K562 (cell line): ENCODE measurements around the gene SLC22A23. TPM values are rescaled to one million over a fixed set of nuclear protein-coding genes. Genes with fewer than 3 reads are reported as not detected.

Experiments
- CHD1 ChIP-seq: fragments of 200-600 bp; sonication (generic); IDR thresholded peaks from one replicate; pipeline ENCODE4 v1.6.1; 2012; ENCODE audit warnings: mild to moderate bottlenecking, moderate library complexity, low read length, inconsistent platforms
- ELF1 ChIP-seq: fragments of 200-800 bp; sonication (Bioruptor generic); IDR thresholded peaks from 2 replicates; pipeline ENCODE4 v1.6.1; 2016; ENCODE audit warnings: missing genetic modification characterization, missing compliant biosample characterization
- GABPB1 ChIP-seq: sonication (generic); formaldehyde crosslinking; IDR thresholded peaks from 2 replicates; pipeline ENCODE4 v1.8.0; 2022; ENCODE audit warnings: mild to moderate bottlenecking, missing genetic modification reagents
- HDGF ChIP-seq: fragments of 450-650 bp; IDR thresholded peaks from 2 replicates; pipeline ENCODE4 v1.6.1; 2016
- KDM5B ChIP-seq: fragments of 200-600 bp; sonication (generic); IDR thresholded peaks from 2 replicates; pipeline ENCODE4 v1.6.1; 2012; ENCODE audit warnings: low read depth, mild to moderate bottlenecking, moderate library complexity, low read length, control low read depth, inconsistent platforms; ENCODE audit not compliant: insufficient replicate concordance
- RBM14 ChIP-seq: fragments of 200-400 bp; formaldehyde crosslinking; IDR thresholded peaks from 2 replicates; pipeline ENCODE4 v1.6.1; 2018; ENCODE audit warnings: low read depth, mild to moderate bottlenecking, low read length, moderate library complexity, borderline replicate concordance; ENCODE audit not compliant: insufficient read depth
- RBM25 ChIP-seq: fragments of 200-400 bp; formaldehyde crosslinking; IDR thresholded peaks from 2 replicates; pipeline ENCODE4 v1.6.1; 2018; ENCODE audit warnings: low read length, low read depth, moderate library complexity; ENCODE audit not compliant: severe bottlenecking
- RUNX1 ChIP-seq: sonication (generic); IDR thresholded peaks from 2 replicates; pipeline ENCODE4 v1.6.1; 2016; ENCODE audit warnings: antibody characterized with exemption, low read depth
- SMARCE1 ChIP-seq: fragments of 450-650 bp; IDR thresholded peaks from 2 replicates; pipeline ENCODE4 v1.7.1; 2016; ENCODE audit warnings: mild to moderate bottlenecking
- TBP ChIP-seq: optimal IDR thresholded peaks from 2 replicates; pipeline ENCODE3; 2011; ENCODE audit warnings: low read depth, low read length, improper control_type of control experiment
- ZNF696 ChIP-seq: fragments of 250-450 bp; sonication (Bioruptor Pico); conservative IDR thresholded peaks from 2 replicates; pipeline ENCODE4 v1.4.0; 2020; ENCODE audit warnings: mild to moderate bottlenecking, moderate library complexity
- polyA plus RNA-seq, 8 experiments: library from polyadenylated mRNA; depleted of rRNA in 4 of 8; stranded (reverse) in 5 of 8; unstranded in 3 of 8; fragments of >200 nt; fragmentation: Nextera tagmentation in 2 of 8; fragmentation: Illumina TruSeq in 1 of 8; extraction: Ambion mirVana in 2 of 8; extraction: Trizol in 1 of 8; gene quantifications; 2 replicates each; pipeline versions ENCODE4 v1.2.1 to v1.2.3, GENCODE V29; 2011 to 2014; ENCODE audit warnings: inconsistent platforms in 1 of 8, missing spikeins in 1 of 8
- total RNA-seq, 7 experiments: library from RNA; depleted of rRNA in 6 of 7; stranded (reverse); fragments of >200 nt in 6 of 7; fragmentation: Illumina TruSeq in 2 of 7; extraction: Trizol in 2 of 7; gene quantifications; 2 replicates each; pipeline versions ENCODE4 v1.2.1 to v1.2.3, GENCODE V29; 2011 to 2021; ENCODE audit warnings: low replicate concordance in 1 of 7
- TF ChIP-seq, protein P1 (sequence below): fragments of 250-450 bp; sonication (Bioruptor Pico); IDR thresholded peaks from 2 replicates; pipeline ENCODE4 v1.4.0; 2020; ENCODE audit warnings: mild to moderate bottlenecking, moderate library complexity
- TF ChIP-seq, protein P2 (sequence below): sonication (generic); formaldehyde crosslinking; IDR thresholded peaks from 2 replicates; pipeline ENCODE4 v1.8.0; 2022; ENCODE audit warnings: mild to moderate bottlenecking, missing genetic modification reagents
- TF ChIP-seq, protein P3 (sequence below): sonication (generic); formaldehyde crosslinking; IDR thresholded peaks from 2 replicates; pipeline ENCODE4 v1.8.0; 2022; ENCODE audit warnings: missing genetic modification reagents, mild to moderate bottlenecking, borderline replicate concordance
- TF ChIP-seq, protein P4 (sequence below): fragments of 250-450 bp; sonication (Bioruptor Pico); IDR thresholded peaks from 2 replicates; pipeline ENCODE4 v1.9.0; 2021; ENCODE audit warnings: mild to moderate bottlenecking, inconsistent platforms
- TF ChIP-seq, protein P5 (sequence below): fragments of 450-650 bp; conservative IDR thresholded peaks from 2 replicates; pipeline ENCODE4 v1.6.1; 2016; ENCODE audit warnings: missing genetic modification characterization, low read depth, mild to moderate bottlenecking, control low read depth, missing compliant biosample characterization

The SLC22A23 gene
- total and polyA plus RNA-seq, 9 of the 15 experiments (the other 6 are each of a cell fraction or from before 2014, with no cell fraction given), result 0.30 to 8.7 (median 2.5) TPM

DNA sequence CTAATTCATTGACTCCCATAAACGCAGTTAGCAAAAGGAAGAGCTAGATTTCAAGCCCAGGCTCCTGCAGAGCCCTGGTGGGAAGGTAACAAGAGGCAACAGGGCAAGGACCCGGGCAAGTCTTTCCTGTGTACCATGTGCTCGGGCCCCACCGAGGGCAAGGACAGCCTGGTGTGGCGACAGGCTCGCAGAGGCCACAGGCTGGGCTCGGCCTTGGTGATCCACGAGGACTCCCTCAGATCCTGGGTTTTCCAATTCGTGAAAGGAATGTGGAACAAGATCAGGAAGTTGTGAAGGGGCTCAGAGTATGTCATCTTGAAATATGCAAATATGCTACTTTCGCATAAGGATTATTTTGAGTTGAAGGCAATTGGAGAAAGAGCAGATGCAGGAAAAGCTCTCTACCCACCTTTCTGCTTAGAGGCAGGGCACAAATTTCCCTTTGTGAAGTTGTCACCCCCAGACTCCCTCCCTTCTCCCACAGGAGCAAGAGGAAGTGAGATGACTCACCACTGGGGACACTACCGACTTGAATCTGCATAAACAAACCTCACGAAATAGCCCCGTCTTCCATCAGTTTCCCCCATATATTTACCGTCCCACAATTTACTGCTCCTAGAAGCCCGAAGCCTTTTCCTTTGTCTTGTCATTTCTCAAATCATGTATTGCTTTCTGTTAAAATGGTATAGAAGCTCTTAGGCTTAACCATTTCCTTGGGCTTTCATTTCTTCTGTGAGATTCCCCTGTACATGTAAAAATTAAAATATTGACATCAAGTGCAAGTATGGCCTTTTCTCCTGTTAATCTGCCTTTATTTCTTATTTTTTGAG lies 119.1 kb downstream of the SLC22A23 start (continued):
- TF ChIP-seq, protein P1, sequence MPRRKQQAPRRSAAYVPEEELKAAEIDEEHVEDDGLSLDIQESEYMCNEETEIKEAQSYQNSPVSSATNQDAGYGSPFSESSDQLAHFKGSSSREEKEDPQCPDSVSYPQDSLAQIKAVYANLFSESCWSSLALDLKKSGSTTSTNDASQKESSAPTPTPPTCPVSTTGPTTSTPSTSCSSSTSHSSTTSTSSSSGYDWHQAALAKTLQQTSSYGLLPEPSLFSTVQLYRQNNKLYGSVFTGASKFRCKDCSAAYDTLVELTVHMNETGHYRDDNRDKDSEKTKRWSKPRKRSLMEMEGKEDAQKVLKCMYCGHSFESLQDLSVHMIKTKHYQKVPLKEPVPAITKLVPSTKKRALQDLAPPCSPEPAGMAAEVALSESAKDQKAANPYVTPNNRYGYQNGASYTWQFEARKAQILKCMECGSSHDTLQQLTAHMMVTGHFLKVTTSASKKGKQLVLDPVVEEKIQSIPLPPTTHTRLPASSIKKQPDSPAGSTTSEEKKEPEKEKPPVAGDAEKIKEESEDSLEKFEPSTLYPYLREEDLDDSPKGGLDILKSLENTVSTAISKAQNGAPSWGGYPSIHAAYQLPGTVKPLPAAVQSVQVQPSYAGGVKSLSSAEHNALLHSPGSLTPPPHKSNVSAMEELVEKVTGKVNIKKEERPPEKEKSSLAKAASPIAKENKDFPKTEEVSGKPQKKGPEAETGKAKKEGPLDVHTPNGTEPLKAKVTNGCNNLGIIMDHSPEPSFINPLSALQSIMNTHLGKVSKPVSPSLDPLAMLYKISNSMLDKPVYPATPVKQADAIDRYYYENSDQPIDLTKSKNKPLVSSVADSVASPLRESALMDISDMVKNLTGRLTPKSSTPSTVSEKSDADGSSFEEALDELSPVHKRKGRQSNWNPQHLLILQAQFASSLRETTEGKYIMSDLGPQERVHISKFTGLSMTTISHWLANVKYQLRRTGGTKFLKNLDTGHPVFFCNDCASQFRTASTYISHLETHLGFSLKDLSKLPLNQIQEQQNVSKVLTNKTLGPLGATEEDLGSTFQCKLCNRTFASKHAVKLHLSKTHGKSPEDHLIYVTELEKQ (CRISPR knock-in tag), result no peak
- TF ChIP-seq GABPB1 (CRISPR knock-in tag) (no peak), TBP (no peak), ZNF696 (CRISPR knock-in tag) (no peak), SMARCE1 (peak; percentile 94), RBM25 (no peak), RBM14 (no peak), RUNX1 (no peak), CHD1 (no peak), KDM5B (no peak), ELF1 (peak; percentile 67), HDGF (no peak)
- TF ChIP-seq, protein P2, sequence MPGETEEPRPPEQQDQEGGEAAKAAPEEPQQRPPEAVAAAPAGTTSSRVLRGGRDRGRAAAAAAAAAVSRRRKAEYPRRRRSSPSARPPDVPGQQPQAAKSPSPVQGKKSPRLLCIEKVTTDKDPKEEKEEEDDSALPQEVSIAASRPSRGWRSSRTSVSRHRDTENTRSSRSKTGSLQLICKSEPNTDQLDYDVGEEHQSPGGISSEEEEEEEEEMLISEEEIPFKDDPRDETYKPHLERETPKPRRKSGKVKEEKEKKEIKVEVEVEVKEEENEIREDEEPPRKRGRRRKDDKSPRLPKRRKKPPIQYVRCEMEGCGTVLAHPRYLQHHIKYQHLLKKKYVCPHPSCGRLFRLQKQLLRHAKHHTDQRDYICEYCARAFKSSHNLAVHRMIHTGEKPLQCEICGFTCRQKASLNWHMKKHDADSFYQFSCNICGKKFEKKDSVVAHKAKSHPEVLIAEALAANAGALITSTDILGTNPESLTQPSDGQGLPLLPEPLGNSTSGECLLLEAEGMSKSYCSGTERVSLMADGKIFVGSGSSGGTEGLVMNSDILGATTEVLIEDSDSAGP, result no peak
- TF ChIP-seq, protein P3, sequence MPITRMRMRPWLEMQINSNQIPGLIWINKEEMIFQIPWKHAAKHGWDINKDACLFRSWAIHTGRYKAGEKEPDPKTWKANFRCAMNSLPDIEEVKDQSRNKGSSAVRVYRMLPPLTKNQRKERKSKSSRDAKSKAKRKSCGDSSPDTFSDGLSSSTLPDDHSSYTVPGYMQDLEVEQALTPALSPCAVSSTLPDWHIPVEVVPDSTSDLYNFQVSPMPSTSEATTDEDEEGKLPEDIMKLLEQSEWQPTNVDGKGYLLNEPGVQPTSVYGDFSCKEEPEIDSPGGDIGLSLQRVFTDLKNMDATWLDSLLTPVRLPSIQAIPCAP, result no peak
- TF ChIP-seq, protein P4, sequence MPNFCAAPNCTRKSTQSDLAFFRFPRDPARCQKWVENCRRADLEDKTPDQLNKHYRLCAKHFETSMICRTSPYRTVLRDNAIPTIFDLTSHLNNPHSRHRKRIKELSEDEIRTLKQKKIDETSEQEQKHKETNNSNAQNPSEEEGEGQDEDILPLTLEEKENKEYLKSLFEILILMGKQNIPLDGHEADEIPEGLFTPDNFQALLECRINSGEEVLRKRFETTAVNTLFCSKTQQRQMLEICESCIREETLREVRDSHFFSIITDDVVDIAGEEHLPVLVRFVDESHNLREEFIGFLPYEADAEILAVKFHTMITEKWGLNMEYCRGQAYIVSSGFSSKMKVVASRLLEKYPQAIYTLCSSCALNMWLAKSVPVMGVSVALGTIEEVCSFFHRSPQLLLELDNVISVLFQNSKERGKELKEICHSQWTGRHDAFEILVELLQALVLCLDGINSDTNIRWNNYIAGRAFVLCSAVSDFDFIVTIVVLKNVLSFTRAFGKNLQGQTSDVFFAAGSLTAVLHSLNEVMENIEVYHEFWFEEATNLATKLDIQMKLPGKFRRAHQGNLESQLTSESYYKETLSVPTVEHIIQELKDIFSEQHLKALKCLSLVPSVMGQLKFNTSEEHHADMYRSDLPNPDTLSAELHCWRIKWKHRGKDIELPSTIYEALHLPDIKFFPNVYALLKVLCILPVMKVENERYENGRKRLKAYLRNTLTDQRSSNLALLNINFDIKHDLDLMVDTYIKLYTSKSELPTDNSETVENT (CRISPR knock-in tag), result no peak
- TF ChIP-seq, protein P5, sequence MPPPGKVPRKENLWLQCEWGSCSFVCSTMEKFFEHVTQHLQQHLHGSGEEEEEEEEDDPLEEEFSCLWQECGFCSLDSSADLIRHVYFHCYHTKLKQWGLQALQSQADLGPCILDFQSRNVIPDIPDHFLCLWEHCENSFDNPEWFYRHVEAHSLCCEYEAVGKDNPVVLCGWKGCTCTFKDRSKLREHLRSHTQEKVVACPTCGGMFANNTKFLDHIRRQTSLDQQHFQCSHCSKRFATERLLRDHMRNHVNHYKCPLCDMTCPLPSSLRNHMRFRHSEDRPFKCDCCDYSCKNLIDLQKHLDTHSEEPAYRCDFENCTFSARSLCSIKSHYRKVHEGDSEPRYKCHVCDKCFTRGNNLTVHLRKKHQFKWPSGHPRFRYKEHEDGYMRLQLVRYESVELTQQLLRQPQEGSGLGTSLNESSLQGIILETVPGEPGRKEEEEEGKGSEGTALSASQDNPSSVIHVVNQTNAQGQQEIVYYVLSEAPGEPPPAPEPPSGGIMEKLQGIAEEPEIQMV, result 0 out of 2 replicates have a peak, but pooled peaks have one; percentile 27
